NCI-H345 treated with DMSO at 0.1 percent for 48 hours (cell line): Measurements from ENCODE around the gene HOXA10.

ENCODE experiments used
- DNase-seq: peaks from one replicate; lab custom pipeline; 2025; ENCODE audit not compliant: unreplicated experiment; lab: John Stamatoyannopoulos, UW

The HOXA10 gene

DNA sequence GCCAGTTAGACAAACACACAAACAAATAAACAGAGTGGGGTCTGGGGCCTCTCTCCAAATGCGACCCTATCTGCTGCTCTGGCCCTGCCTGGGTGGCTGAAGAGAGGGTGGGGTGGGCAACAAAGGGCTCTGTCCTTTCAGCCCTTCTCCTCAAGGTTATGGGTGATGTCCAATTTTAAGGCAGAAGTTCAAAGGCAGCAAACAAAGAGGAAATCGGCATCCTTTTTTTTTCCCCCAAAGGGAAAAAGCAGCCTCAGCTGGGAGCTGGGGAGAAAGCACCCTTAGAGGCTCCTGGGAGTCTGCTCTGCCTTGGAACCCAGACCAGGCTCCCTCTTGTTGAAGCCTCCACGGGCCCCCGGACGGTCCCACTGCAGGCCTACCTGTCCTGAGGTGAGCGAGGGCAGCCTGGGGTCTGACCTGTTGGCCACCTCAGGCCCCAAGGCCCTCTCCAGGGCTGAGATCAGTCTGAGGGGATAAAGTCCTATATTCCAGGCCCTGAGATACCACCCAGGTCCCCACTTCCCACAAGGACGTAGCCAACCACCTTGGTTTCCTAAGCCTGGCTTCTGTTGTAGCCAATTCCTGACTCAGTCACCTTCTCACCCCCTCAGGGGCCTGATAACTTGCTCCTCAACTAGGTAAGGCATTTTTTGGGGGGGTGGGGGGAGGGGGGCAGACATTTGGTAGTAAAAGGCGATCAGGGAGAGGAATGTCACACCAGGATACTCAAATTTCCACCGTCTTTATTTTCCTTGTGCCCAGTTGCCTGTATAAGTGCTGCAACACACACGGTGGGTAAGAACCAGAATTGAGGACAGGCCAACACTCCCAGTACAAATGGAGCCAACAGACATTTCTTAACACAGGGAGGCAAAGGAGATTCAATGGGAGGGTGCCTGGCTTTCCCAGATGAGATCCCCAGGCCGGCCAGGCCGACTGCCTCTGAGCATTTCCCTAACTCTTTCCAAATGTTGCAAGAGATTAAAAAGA lies 6.6 kb upstream of the HOXA10 start:
- DNase-seq = no peak

DNA sequence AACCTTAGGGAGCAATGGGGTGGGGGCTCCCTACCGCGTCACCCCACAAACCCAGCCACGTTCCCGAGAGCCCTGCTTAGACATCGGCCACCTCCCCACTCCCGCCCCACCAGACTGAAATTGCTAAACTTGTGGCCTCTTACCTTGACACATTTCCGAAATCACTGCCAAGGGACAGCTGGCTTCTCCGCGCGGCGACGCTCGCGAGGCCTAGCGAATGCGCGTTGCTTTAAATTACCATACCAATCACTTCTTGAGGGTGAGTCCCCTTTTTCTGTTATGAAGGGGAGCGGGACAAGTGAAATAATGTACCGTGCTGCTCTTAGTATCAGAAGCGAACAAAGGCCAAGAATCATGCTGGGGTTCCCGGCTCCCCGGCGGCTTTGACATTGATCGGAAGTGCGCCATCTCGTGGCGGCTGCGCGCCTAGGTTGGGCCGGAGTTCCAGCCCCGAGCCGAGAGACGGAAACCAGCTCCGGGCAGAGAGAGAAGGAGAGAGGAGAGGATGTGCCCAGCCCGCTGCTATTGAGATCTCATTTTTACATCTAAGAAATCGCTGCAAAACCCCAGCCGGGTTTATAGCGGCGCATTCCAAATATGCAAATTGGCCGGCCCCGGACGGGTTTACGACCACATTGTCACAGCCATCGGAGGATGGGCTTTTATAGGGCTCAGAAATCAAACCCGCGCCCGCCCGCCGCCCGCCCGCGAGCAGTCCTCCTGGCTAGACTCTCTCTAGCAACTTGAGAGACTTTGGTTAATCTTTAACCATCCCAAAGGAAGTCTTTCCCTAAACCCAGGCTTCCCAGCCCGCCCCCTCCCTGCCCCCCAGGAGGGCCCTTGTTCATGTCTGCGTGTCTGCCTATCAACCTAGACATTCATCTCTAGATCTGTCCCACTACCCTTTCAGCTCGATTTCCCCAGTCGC lies 5.6 kb upstream of the HOXA10 start:
- no peak for DNase-seq

DNA sequence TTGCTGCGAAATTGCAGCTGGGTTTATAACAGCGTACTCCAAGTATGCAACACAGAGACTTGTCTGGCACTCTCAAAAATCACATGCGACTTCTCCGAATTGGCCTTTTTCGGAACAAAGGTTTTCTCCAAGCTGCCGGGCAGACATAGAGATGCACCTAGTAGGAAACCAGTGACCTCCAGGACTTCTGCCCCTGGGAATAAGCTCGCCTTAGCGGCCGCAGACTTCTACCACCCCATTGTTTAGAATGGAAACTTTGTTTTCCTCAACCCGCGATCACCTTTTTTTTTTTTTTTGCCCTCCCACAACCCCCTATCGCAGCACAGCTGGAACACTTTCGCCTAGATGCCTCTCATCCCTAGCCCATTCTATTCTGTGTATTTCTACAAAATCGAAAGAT lies 4.9 kb upstream of the HOXA10 start:
- DNase-seq = no peak

DNA sequence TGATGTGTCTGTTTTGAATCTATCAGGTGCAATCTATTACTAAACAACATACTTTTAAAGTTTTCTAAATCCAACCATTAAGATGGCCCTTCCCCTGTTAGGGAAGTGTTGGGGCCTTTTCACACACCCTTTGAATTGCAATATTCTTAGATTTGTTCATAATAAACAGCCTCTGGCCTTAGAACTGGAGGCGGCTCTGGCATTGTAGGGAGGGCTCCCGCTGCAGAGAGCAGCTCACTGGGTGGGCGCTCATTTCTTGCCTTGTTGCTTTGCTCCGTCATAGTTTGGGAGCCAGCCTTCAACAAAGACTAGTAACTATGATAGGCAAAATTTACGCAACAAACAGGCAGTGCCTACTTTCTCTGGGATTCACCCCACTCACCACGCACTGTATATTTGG lies 4.2 kb upstream of the HOXA10 start:
- no peak for DNase-seq

DNA sequence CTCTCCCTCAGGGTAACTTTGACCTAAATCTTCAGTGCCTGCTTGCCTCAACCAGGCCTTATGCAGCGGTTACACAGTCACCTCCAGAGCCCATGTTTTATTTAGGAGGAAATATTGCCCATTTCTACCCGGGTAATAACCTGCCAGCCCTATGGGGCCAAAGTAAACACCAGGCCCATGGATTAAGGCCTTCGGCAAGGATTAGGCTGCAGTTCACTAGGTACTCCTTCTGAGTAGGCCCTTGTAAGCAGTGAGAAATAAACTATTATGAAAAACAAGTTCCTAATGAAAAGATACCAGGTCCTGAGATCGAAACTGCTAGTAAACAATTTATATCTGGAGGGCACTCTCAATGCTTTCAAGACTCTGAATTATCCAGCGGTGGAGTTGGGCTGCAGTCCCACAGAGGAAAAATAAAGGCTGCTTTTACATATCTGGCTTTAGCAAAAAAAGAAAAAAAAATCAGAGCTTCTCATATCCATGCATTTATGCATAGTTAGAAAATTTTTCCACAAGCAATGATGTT lies 3.7 kb upstream of the HOXA10 start:
- DNase-seq = no peak

DNA sequence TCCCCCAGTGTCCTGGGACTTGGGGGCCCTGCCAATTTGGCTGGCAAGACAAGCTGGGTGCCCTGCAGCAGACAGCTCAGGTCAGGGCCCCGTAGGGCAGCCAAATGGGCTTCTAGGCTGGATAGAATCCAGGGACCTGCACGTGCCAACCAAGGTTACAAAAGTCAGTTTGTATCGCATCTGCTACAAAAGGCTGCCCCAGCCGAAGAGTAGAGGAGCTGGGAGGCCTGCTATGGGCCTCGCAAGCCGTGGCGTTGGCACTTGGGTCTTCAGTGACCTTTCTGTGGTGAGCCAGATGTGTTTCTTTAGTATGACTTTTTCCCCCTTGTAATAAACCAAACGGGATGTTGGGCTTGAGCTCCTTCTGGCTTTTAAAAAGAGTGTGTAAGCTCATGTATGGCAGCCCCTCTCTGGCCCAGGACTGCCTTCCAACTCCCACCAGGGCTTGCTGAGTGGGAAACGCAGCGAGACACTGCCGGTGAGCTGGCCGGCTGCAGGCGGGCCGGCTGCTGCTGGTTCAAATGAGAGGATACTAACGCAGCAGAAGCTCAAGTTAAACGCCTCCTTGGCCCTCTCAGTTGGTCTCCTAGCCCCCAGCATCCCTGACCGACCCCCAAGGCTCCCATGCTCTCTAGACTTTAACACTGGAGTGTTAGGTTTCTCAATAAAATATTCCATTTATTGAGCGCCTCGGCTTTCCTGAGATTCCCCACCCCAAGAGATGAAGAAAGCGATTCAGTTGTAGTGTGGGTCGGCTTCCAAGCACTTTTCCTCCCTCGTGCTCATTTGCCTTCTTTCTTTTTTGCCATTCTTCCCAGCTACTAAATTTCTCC lies 3.1 kb upstream of the HOXA10 start:
- no peak for DNase-seq

DNA sequence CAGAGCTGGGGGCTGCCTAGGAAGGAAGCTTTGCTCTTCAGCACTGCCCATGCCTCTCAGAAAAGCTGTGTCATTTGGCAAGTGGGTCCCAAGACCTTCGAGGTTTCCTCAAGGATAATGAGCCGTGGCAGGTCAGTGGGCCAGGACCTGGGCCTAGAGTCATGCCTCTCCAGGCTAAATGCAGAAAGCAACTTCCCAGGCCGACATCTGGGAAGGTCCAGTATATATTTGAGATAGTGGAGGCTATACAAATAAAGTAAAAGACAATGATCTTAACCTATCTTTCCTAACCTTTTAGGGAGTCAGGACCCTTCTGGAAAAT lies 2.4 kb upstream of the HOXA10 start:
- DNase-seq = no peak

DNA sequence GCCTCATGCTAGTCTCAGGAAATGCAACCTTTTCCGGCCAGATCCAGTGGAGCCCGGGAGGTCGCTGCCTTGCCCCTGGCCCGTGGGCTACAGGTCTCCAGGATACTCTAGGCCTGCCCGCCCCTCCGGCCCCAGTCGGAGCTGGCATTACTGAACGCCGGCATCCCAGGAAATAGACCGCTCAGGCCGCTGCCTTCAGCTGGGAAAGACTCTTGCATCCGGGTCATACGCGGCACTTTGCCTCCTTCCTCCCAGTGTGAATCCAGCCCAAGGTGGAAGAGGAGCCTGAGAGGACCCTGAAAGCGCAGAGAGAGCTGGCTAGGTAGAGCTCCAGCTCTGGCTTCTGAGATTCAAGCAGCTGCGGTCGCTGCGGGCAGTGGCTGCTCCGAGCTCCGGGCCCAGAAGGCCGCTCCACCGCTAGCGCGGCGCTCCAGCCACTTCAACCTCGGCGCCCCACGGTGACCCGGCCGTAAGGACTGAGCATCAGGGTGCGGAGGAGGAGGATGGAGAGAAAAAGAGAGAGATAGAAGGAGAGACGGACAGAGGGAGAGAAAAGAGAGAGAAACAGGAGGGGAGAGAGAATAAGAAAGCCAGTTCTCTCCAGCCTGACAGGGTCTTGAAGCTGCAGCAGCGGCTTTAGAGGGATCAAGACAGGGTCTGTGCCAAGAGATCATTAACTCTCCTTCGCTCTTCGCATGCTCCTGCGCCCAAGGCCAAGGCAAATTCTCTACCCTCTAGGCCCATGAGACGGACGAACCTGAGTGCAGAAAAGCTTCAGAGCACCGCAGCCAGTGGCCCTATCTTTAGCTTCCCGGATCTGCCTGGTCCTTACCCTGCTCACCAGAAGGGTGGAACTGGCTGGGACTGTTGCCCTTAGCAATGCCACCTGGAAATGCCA lies 1.8 kb upstream of the HOXA10 start:
- no peak for DNase-seq

DNA sequence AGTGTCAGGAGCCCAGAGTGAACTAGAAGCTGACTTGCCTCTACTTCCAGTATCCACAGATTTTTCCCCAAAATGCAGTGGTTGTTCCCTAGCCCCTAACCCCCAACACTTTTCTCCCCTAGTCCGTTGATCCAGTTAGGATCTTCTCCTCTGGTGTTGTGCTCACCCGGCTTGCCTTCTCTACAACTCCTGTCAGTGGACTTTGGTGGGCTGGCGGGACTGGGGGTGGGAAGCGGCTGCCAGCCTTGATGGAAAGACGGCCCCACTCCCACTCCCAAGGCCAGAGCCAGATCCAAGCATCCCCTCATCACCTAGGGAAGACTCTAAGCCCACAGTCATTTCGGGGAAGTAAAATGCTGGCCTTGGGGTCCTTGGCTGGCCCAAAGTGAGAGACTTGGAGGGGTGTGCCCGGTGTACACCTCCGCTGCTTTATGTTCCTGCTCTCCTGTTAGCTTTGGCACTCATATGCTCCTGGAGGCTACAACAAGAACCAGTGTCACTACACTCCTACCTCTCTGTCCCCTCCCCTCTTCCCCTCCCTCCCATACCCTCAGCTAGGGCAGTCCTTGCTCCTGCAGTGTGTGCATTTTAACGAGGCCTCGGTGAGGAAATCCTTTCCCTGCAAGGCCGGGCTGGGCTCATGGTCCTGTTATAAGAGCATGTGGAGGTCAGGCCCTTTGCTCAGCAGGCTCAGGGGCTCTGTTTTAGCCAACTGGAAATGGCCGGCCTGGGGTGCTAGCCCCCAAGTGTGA lies 930 bp upstream of the HOXA10 start:
- no peak for DNase-seq

DNA sequence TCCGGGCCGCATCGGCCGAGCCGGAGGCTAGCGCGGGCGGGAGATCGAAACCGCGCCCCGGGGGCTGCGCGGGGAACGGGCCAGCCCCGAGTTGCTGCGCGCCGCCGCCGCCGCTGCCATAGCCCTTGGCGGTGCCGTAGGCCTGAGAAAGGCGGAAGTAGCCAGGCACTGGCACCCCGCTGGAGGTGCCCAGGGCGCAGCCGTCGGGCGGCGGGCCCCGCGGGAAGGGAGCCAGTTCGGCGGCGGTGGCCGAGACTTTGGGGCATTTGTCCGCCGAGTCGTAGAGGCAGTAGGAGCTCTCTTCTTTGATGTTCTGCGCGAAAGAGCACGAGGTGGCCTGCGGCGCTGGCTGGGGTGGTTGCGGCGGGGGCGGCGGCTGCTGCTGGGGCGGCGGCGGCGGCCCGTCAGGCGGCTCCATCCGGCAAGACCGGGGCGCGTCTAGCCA lies 587 bp downstream of the HOXA10 start:
- no peak for DNase-seq

DNA sequence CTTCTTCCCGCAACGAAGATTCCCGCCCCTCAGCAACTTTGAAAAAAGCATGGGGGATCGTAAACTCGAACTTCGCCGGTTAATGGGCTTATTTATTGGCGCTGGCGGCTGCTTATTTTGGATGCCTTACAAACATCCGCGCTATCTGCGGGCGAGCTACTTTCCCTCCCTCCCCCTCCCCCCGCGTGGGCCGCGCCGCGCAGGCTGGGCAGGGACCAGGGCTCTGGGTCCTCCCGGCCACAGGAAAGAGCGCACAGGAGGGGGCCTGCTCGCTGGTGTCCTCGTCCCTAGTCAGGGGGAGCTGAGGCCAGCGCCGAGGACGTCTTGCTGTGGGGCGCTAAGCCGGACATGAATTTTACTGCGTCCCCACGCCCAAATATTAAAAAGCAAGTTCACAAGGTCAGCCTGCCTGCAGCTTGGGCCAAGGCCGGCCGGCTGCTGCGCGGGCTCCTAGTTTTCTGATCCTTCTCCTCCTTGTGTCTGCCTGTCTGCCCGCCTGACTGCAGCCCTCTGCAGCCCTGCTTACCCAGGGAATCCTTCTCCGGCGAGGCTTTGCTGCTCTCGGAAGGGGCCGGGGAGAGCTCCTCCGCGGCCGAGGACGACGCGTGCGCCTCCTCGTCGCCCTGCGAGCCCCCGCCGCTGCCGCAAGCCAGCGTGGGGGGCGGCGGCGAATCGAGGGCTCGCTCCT lies 1.2 kb downstream of the HOXA10 start:
- no peak for DNase-seq

DNA sequence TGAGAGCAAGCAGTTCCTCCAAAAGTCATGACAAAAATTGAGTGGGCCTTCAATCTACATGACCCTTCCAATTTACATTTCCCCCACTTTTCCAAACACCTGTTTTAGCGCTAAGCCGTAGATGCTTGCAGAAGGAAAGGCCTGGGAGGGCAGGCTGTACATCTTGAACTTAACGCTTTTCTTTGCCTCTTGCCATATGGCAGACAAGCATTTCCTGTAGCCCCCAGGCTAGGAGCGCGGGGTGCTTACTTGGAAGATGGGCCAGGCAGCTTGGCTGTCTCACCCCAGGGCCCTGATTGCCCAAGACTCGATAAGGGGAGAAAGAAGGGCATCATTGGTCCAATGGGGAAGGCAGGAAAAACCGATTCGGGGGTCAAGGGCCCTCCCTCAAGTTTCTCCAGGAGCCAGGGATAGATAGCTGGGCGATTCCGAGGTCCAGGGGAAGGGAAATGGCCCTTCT lies 1.8 kb downstream of the HOXA10 start:
- no peak for DNase-seq

DNA sequence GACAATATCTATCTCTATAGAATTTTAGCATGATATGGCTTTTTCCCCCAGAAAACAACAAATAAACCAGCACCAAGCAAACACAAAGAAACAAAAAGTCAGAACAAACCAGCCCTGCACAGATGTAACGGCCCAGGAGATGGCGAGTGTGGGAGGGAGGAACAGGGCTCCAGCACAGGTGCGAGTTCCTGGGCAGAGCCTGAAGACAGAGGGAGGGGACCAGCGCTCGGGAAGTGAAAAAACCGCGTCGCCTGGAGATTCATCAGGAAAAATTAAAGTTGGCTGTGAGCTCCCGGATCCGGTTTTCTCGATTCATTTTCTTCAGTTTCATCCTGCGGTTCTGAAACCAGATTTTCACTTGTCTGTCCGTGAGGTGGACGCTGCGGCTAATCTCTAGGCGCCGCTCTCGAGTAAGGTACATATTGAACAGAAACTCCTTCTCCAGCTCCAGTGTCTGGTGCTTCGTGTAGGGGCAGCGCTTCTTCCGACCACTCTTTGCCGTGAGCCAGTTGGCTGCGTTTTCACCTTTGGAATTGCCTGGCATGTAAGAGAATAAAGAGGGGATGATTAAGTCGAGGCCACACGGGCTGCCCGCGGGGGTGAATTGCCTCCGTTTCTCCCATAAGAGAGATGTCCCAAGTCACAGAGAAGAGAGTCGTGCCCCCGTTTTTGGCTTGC lies 2.3 kb downstream of the HOXA10 start:
- no peak for DNase-seq

DNA sequence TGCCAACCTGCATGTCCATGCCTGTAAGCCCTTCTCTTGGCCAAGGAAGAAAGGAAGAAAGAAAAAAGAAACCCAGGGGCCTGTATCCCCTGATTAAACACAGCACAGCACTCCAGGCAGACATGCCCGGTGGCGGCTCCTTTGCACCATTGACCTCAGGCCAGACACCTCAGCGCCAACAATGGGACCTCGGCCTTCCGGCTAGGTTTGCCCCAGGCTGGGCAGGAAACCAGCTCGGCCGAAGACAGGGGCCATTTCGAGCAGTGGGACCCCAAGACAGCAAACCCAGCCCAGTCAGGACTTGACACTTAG lies 2.8 kb downstream of the HOXA10 start:
- no peak for DNase-seq

DNA sequence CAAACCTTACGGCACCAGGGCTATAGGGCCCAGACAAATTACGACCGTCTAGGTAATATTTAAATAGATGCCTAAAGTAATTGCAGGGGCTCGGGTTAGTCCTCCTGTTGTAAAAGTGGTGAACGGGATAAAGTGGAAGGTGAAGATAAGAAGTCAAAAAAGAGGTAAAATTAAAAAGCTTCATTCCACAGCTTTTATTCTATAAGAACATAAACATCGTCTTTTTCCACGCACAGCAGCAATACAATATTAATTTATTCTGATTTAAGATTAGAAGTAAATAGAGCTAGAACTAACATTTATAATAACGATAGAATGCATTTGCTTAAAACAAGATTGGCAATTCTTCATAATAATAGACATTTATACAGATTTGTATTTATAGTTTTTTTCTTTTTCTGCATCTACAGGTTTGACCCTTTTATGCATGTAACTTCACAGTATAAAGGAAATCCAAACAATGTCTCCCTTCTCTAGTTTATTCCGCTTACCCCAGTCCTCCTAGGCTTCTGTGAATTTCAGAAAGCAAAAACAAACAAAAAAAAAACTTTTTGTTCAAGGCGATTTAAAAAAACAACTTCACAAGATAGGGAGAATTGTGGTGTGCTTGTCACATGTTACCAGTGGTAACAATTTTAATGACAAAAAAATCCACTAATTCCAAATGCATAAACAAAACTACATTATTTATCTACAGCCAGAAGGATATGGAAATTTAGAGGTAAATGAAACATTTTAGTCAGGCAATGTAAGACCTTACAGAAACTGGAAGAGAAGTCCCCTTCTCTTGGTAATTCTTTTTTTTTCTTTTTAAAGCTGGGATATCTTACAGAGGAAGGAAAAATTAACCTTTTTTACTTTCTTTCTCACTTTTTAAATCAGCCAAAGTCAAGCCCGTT lies 3.4 kb downstream of the HOXA10 start:
- no peak for DNase-seq

DNA sequence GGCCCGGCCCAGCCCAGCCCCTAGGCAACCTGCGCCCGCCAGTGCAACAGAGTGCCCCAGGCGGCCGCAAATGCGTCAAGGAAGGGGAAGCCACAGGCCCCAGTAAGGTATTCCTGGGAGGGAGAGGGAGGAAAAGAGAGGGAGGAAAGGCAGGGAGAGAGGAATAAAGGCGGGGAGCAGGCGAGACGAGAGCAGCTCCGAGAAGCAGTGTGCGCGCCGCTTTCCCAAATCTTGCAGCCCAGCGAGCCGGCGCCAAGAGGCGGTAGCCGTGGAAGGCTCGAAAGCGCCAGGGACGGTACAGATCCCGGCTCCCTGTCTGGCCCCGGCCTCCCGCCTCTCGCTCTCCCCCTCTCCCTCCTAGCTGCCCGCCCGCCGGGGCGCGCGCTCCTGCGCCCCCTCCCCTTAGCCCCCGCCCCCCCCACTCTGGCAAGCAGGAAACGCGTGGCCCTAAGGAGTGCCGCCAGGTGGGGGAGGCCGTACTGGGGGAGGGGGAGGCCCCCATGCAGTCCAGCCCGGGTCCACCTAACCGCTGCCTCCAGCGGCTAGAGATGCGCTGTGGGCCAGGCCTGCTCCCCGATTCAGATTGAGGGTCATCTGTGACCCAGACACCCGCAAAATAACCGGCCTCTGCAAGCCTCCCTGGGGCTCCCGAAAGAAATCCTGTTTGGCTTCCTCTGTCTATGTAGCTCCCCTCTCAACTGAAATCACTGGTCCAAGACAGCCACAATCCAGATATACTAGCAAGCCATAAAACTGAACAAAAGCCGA lies 4.3 kb downstream of the HOXA10 start:
- no peak for DNase-seq
